ENCODE data around the gene IPO7.

Gene IPO7

GRCh38 chr11:9461760-9462134, 77.3 kb downstream of the IPO7 start:
- TF ChIP-seq, protein P1, sequence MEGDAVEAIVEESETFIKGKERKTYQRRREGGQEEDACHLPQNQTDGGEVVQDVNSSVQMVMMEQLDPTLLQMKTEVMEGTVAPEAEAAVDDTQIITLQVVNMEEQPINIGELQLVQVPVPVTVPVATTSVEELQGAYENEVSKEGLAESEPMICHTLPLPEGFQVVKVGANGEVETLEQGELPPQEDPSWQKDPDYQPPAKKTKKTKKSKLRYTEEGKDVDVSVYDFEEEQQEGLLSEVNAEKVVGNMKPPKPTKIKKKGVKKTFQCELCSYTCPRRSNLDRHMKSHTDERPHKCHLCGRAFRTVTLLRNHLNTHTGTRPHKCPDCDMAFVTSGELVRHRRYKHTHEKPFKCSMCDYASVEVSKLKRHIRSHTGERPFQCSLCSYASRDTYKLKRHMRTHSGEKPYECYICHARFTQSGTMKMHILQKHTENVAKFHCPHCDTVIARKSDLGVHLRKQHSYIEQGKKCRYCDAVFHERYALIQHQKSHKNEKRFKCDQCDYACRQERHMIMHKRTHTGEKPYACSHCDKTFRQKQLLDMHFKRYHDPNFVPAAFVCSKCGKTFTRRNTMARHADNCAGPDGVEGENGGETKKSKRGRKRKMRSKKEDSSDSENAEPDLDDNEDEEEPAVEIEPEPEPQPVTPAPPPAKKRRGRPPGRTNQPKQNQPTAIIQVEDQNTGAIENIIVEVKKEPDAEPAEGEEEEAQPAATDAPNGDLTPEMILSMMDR (conservative IDR thresholded peaks at IDR 0.05; ENCODE audit: low read depth, low read length), result no peak
- Histone ChIP-seq H3K36me3 (ENCODE audit: insufficient read depth) (no peaks in the 10 kb centered on the region), H3K4me3 (IDR thresholded peaks at IDR 0.05; ENCODE audit: insufficient read depth, low read depth, low read length) (no peak overlapping the region), H4K20me1 (ENCODE audit: insufficient read depth) (no peaks in the 10 kb centered on the region), H3K79me2 (ENCODE audit: insufficient read depth, low read depth) (peaks cover 44% of the 10 kb centered on the region), H2AFZ (ENCODE audit: low read depth) (peak overlapping the region; percentile 80; the same call in 1 of the 2 replicates), H3K4me2 (peak overlapping the region; percentile 67), H3K27me3 (ENCODE audit: insufficient read depth, low read depth) (no peaks in the 10 kb centered on the region), H3K4me1 (ENCODE audit: low read depth, poor library complexity, severe bottlenecking) (peaks cover 18% of the 10 kb centered on the region), H3K9ac (peak overlapping the region; percentile 92), H3K27ac (peak overlapping the region; percentile 99)

DNA sequence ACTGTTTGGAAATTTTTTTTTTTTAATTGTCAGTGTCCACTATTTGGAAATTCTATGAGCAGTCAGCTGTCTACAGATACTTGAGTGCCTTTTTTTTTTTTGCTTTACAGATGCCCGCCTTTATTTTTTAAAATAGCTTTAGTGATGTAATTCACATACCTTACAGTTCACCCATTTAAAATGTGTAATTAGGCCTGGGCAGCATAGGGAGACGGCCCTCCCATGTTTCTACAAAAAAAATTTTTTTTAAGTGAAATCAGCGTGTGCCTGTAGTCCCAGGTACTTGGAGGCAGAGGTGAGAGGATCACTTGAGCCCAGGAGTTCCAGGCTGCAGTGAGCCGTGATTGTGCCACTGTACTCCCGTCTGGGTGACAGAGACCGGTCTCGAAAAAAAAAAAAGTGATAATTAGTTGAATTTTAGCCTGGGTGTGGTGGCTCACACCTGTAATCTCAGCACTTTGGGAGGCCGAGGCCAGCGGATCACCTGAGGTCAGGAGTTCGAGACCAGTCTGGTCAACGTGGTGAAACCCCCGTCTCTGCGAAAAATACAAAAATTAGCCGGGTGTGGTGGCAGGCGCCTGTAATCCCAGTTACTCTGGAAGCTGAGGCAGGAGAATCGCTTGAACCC, 77.8 kb downstream of the IPO7 start:
- peaks cover 18% of the 10 kb centered on the region for H3K4me1 ChIP-seq (ENCODE audit: low read depth, poor library complexity, severe bottlenecking)
- peak overlapping the region; percentile 92; the same call in 1 of the 2 replicates for H3K9ac ChIP-seq
- peak overlapping the region; percentile 80; the same call in 1 of the 2 replicates for H2AFZ ChIP-seq (ENCODE audit: low read depth)
- H3K36me3 ChIP-seq (ENCODE audit: insufficient read depth), result no peaks in the 10 kb centered on the region
- no peak overlapping the region for H3K4me3 ChIP-seq (IDR thresholded peaks at IDR 0.05; ENCODE audit: insufficient read depth, low read depth, low read length)
- H4K20me1 ChIP-seq (ENCODE audit: insufficient read depth), result no peaks in the 10 kb centered on the region
- H3K27me3 ChIP-seq (ENCODE audit: insufficient read depth, low read depth), result no peaks in the 10 kb centered on the region
- peaks cover 44% of the 10 kb centered on the region for H3K79me2 ChIP-seq (ENCODE audit: insufficient read depth, low read depth)
- peak overlapping the region; percentile 67; the same call in 1 of the 2 replicates for H3K4me2 ChIP-seq
- H3K27ac ChIP-seq, result peak overlapping the region; percentile 99
- TF ChIP-seq, protein P1 (conservative IDR thresholded peaks at IDR 0.05; ENCODE audit: low read depth, low read length), result no peak

- no peak overlapping the region for H2AFZ ChIP-seq (ENCODE audit: low read depth)
- no peaks in the 10 kb centered on the region for H3K36me3 ChIP-seq (ENCODE audit: insufficient read depth)
- peaks cover 47% of the 10 kb centered on the region for H3K79me2 ChIP-seq (ENCODE audit: insufficient read depth, low read depth)
- peaks cover 18% of the 10 kb centered on the region for H3K4me1 ChIP-seq (ENCODE audit: low read depth, poor library complexity, severe bottlenecking)
- H4K20me1 ChIP-seq (ENCODE audit: insufficient read depth), result no peaks in the 10 kb centered on the region
- no peak overlapping the region; the same call in 1 of the 2 replicates for H3K27ac ChIP-seq
- H3K27me3 ChIP-seq (ENCODE audit: insufficient read depth, low read depth), result no peaks in the 10 kb centered on the region
- H3K9ac ChIP-seq, result no peak overlapping the region
- TF ChIP-seq, protein P1 (conservative IDR thresholded peaks at IDR 0.05; ENCODE audit: low read depth, low read length), result no peak
- H3K4me3 ChIP-seq (IDR thresholded peaks at IDR 0.05; ENCODE audit: insufficient read depth, low read depth, low read length), result no peak overlapping the region
- H3K4me2 ChIP-seq, result peak overlapping the region; percentile 67; the same call in 1 of the 2 replicates
These were observed 78.5 kb downstream of the IPO7 start for GRCh38 chr11:9462806-9463537.

- TF ChIP-seq, protein P1 (conservative IDR thresholded peaks at IDR 0.05; ENCODE audit: low read depth, low read length), result no peak
- H3K4me1 ChIP-seq (ENCODE audit: low read depth, poor library complexity, severe bottlenecking), result no peaks in the 10 kb centered on the region
- no peak overlapping the region for H3K9ac ChIP-seq
- no peak overlapping the region for H3K27ac ChIP-seq
- no peak overlapping the region for H2AFZ ChIP-seq (ENCODE audit: low read depth)
- H3K27me3 ChIP-seq (ENCODE audit: insufficient read depth, low read depth), result no peaks in the 10 kb centered on the region
- no peaks in the 10 kb centered on the region for H4K20me1 ChIP-seq (ENCODE audit: insufficient read depth)
- H3K36me3 ChIP-seq (ENCODE audit: insufficient read depth), result 0 out of 2 replicates have a peak, but pooled peaks cover 3% of the 10 kb centered on the region
- H3K79me2 ChIP-seq (ENCODE audit: insufficient read depth, low read depth), result peaks cover 9% of the 10 kb centered on the region; the same call in 1 of the 2 replicates
- H3K4me2 ChIP-seq, result no peak overlapping the region
- no peak overlapping the region for H3K4me3 ChIP-seq (IDR thresholded peaks at IDR 0.05; ENCODE audit: insufficient read depth, low read depth, low read length)
These were observed 86.3 kb downstream of the IPO7 start for GRCh38 chr11:9470765-9471164.

Measured in KMS-11 (cell line).